HEK293 (cell line): ENCODE measurements around the gene ARID3B.

ENCODE experiments used
- CTCF ChIP-seq: fragments of 450-650 bp; formaldehyde crosslinking; IDR thresholded peaks from 2 replicates; pipeline ENCODE4 v1.5.1; 2016; ENCODE audit warnings: missing biosample characterization, missing genetic modification characterization
- ZFHX2 ChIP-seq: fragments of 450-650 bp; formaldehyde crosslinking; conservative IDR thresholded peaks from 2 replicates; pipeline ENCODE4 v1.5.1; 2016; ENCODE audit warnings: missing biosample characterization, missing genetic modification characterization
- ZNF121 ChIP-seq: fragments of 450-650 bp; formaldehyde crosslinking; IDR thresholded peaks from 2 replicates; pipeline ENCODE4 v1.5.1; 2016; ENCODE audit warnings: missing biosample characterization, missing genetic modification characterization
- ZNF529 ChIP-seq: fragments of 450-650 bp; formaldehyde crosslinking; IDR thresholded peaks from 2 replicates; pipeline ENCODE4 v1.5.1; 2017; ENCODE audit warnings: missing genetic modification characterization, missing biosample characterization; ENCODE audit not compliant: insufficient replicate concordance

- no peak for TF ChIP-seq ZFHX2 (tag by site-specific recombination)
- TF ChIP-seq CTCF: no peak
- TF ChIP-seq ZNF121 (tag by site-specific recombination): no peak
- TF ChIP-seq ZNF529: no peak
Observed at GRCh38 chr15:74621936-74622335, 80.9 kb downstream of the ARID3B start.
